Tibial nerve (tissue), 3 donors: Measurements from ENCODE around the gene C1orf115.

ENCODE experiments used
- POLR2A ChIP-seq, 2 donors: fragments of 450-650 bp; IDR thresholded peaks; one replicate each; pipeline ENCODE4 v1.6.1; 2017; ENCODE audit warnings: antibody characterized with exemption in 2 of 2, mild to moderate bottlenecking in 2 of 2, moderate library complexity in 2 of 2
- TF ChIP-seq, protein P1 (sequence below), 5 experiments: fragments of 200-600 bp in 3 of 5; fragments of 450-650 bp in 2 of 5; sonication (generic) in 3 of 5; IDR thresholded peaks; one replicate each; pipeline ENCODE4 v1.5.1; 2016 to 2019; ENCODE audit warnings: antibody characterized with exemption in 5 of 5, mild to moderate bottlenecking in 3 of 5, moderate library complexity in 2 of 5

DNA sequence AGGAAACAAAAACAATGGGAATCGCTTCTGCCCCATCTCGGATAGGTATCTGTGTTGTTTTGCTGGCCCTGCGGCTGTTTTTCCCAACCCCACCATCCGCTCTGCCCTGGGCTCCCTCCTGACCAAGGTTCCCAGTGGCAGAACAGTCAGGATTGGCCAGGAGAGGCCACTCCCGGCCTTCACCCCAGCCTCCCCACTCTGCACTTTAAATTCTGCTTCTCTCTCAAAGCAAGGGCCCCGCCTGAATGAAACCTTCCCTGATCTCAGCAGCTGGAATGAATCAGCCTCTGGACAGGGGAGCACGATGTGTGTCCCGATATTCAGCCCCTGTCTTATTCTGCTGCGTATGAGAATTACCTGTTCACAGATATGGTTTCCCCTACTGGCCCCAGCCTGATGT lies 16.3 kb downstream of the C1orf115 start:
- TF ChIP-seq, protein P1, sequence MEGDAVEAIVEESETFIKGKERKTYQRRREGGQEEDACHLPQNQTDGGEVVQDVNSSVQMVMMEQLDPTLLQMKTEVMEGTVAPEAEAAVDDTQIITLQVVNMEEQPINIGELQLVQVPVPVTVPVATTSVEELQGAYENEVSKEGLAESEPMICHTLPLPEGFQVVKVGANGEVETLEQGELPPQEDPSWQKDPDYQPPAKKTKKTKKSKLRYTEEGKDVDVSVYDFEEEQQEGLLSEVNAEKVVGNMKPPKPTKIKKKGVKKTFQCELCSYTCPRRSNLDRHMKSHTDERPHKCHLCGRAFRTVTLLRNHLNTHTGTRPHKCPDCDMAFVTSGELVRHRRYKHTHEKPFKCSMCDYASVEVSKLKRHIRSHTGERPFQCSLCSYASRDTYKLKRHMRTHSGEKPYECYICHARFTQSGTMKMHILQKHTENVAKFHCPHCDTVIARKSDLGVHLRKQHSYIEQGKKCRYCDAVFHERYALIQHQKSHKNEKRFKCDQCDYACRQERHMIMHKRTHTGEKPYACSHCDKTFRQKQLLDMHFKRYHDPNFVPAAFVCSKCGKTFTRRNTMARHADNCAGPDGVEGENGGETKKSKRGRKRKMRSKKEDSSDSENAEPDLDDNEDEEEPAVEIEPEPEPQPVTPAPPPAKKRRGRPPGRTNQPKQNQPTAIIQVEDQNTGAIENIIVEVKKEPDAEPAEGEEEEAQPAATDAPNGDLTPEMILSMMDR (IDR thresholded peaks at IDR 0.05): no peak
- no peak for TF ChIP-seq POLR2A (IDR thresholded peaks at IDR 0.05)
